Spleen (tissue), 7 donors: ENCODE results near the gene LMF2.

ENCODE experiments used
- CTCF ChIP-seq, 11 experiments: fragments of 200-600 bp in 7 of 11; fragments of 450-650 bp in 4 of 11; sonication (generic) in 4 of 11; IDR thresholded peaks in 8 of 11; conservative IDR thresholded peaks in 3 of 11; 1 replicate in 7 of 11; 2 replicates in 4 of 11; pipeline versions ENCODE4 v1.4.0 to v1.8.0; 2016 to 2021; ENCODE audit warnings: antibody characterized with exemption in 11 of 11, inconsistent platforms in 4 of 11, mild to moderate bottlenecking in 1 of 11
- POLR2A ChIP-seq, 3 donors: fragments of 450-650 bp; IDR thresholded peaks; one replicate each; pipeline ENCODE4 v1.5.1; 2017; ENCODE audit warnings: antibody characterized with exemption in 3 of 3, mild to moderate bottlenecking in 1 of 3
- donor health status: DM: no; HTN: no; CAD: no; lungs with moderate emphysema.
- donor health status: DM: no; HTN: no; CAD: no.
- donor health status: DM: no; HTN: no; CAD: no.

DNA sequence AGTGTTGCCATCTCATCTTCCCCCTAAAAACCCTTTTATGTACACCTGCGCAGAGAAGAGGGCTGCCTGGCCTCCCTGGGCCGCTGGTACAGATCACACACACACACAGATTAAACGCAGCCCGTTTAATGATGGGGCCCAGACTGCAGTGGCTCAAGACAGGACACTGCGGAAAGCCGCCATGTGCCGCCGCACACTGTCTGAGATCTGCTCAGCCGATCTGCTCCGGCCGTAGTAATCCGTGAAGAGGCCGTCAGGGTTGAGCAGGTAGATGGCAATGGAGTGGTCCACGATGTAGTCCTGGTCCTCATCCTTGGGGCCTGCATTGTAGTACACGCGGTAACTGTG is 15.9 kb upstream of the LMF2 start:
- TF ChIP-seq CTCF (IDR thresholded peaks at IDR 0.05 in 8 of 11, conservative IDR thresholded peaks at IDR 0.05 in 3 of 11), result no peak
- TF ChIP-seq POLR2A (IDR thresholded peaks at IDR 0.05), result no peak
